ENCODE measurements around the gene ZNF555.

ZNF555 gene

DNA sequence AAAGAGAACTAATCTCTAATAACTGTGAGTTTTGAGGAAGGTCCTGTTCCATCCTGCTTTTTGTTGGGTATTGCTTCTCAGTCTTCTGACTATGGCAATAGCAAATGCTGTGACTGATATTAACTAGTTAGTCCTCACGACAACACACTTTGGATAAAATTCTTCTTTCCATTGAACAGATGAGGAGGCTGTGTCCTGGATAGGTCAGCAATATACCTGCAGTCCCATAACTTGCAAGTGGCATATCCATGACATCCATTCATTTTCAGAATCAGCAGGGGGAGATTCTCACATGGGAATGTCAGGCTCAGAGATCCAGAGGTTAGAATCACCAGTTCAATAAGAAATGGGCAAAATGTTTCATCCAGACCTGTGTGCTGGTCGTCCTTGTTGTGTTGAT is 14.3 kb upstream of the ZNF555 start:
- DNase-seq (ENCODE audit: low spot score): no peak

DNA sequence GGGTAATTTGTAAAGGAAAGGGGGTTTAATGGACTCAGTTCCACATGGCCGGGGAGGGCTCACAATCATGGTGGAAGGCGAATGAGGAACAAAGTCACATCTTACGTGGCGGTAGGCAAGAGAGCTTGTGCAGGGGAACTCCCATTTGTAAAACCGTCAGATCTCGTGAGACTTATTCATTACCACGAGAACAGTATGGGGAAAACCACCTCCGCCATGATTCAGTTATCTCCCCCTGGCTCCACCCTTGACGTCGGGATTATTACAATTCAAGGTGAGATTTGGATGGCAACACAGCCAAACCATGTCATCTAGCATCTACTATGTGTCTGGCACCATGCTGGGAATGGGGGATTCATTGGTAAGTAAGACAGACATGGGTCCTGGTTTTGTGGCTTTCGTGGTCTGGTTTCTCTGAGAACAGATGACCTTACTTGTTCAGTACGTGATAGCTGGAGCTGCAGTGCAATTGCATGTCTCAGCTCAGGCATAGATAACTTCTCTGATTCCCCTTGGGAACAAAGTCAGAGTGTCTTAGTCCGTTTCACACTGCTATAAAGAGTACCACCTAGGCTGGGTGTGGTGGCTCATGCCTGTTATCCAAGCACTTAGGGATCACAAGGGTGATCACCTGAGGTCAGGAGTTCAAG is 13.3 kb upstream of the ZNF555 start:
- DNase-seq (ENCODE audit: low spot score): no peak

DNA sequence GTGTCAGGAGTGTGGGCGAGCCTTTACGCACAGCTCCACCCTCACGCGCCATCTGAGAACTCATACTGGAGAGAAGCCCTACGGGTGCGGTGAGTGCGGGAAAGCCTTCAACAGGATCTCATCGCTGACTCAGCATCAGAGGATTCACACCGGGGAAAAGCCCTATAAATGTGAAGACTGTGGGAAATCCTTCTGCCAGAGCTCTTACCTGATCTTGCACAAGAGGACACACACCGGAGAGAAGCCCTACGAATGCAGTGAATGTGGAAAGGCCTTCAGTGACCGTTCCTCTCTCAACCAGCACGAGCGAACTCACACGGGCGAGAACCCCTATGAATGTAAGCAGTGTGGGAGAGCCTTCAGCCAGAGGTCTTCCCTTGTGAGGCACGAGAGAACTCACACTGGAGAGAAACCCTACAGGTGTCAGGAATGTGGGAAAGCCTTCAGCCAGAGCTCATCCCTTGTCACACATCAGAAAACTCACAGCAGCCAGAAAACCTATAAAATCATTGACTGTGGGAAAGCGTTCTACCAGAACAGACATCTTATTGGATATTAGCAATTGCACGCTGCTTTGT is 6.9 kb upstream of the ZNF555 start:
- DNase-seq (ENCODE audit: low spot score): no peak

DNA sequence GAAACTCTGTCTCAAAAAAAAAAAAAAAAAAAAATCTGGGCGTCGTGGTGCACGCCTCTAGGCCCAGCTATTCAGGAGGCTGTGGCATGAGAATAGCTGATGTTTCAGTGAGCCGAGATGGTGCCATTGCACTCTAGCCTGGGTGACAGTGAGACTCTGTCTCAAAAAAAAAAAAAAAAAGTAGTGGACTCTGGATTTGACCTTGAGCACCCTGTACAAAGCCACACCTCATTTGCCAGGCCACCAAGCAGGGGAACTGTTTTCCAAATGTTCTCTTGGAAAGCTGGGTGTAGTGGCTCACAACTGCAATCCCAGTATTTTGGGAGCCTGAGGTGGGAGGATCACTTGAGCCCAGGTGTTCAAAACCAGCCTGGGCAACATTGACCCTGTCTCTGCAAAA is 3.8 kb upstream of the ZNF555 start:
- DNase-seq (ENCODE audit: low spot score): no peak

DNA sequence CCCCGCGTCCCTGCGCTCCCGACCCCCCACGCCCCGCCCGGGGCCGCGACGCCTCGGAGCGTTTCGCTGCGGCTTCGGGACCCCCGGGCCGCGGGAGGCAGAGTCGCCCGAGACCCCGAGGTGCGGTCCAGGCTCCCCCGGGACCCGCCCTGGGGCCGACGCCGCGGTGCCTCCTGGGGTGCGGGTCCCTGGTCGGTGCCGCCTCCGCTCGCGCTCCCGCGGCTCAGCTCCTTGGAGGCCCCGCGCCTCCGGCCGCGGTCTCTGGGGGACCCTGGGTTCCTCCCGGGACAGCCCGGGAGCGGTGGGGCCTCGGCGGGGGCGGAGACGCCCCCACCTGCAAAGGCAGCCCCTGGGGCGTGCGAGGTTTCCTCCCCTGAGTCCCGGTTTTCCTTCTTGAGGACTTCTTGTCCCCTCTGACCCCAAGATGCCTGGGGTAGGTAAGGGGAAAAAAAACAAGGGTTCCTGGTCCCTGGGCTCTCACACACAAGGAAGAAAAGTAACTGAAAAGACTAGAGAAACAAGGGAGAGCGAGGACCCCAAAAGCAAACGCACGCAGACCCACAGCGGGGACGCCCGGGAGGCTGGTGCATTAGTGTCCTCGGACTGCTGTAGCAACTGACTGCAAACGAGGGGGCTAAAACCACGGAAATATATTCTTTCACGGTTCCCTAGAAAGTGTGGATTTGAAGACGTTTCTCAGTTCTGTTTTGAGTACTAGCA is 740 bp downstream of the ZNF555 start:
- no peak for DNase-seq (ENCODE audit: low spot score)

DNA sequence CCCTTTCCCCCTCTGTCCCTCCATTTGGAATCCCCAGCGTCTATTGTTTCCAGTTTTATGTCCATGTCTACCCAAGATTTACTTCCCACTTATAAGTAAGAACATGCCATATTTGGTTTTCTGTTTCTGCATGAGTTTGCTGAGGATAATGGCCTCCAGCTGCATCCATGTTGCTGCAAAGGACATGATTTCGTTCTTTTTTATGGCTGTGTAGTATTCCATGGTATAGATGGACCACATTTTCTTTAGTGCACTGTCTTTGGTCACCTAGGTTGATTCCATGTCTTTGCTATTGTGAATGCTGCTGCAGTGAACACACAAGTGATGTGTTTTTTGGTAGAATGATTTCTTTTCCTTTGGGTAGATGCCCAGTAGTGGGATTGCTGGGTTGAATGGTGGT is 3.8 kb downstream of the ZNF555 start:
- DNase-seq (ENCODE audit: low spot score): no peak

DNA sequence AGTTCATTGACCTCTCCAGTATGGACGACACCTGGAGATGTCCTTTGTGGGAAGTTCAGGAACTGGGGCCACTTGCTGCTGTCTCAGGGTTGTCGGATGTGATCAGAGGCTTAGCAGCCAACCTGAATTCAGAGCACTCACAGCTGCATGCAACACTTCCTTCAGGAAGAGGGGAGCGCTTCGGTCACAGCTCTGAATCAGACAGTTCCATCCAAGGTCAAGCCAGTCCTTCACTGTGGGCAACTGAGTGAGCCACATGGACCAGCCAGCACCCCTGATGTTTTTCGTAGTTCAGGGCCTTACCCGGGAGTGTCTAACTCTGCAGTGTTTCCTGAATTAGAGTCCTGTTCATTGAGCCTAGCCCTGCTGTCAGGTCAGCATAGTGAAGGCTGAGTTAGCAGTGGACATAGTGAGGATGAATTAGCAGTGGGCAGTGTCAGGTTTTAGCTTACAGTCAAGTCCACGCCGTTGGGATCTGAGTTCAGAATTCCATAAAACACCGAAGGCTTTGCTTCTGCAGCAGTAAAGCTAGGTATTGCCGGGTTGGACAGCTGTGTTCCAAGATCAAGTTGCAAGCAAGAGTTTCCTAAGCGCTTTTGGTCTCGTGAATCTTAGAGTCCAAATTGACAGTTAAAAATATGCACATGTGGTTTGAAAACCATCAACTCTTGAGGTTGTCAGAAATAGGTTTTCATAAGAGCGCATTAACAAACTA is 5.1 kb downstream of the ZNF555 start:
- DNase-seq (ENCODE audit: low spot score): no peak

DNA sequence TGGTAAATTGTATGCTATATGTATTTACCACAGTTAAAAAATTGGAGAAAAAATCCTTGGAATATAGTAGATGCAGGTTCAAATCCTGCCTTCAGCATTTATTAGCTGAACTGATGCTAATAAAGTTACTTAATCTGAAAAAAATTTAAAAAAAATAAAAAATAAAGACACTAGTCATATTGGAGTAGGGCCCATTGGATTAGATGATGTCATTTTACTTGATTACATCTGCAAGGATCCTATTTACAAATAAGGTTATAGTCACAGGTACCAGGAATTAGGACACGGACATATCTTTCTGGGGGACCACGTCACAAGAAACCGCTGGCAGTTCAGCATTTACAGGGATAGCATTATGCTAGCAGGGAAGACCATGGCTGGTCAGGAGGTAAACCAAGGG is 6.2 kb downstream of the ZNF555 start:
- DNase-seq (ENCODE audit: low spot score): no peak

DNA sequence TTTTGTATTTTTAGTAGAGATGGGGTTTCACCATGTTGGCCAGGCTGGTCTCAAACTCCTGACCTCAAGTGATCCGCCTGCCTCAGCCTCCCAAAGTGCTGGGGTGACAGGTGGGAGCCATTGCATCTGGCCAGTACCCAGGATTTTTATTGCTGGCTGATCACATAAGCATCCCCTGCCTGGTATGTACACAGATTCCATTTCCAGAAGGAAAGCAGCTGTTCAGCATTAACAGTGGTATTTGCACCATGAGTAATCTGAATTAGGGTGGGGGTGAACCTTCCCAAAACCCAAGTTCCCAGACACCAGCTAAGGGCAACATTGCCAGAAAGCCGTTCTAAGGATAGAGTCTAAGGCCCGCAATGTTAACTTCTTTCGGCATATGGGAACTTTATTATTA is 7.3 kb downstream of the ZNF555 start:
- DNase-seq (ENCODE audit: low spot score): no peak

DNA sequence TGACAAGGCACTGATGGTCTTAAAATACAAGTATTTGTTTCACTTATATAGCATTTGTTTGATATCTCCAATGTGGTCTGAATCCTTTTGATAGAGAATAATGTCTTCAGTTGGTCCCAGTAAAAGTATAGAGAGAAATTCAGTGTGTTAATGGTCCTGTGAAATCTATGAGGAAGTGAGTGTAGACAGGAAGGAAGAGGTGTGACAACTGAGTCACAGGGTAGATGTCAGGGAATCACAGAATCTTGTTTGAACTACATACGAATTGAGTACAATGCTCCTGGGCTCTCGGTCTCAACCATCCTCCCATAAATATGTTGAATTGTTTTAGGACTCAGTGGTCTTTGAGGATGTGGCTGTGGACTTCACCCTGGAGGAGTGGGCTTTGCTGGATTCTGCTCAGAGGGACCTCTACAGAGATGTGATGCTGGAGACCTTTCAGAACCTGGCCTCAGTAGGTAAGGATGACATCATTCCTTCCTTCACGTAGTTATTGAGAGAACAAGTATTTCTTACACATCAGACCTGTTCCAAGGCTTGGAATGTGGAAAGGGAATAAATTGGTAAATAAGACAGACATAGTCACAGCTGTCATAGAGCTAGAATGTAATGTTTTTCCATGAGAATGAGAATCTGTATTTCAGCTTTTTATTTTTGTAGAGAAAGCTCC is 9.1 kb downstream of the ZNF555 start:
- DNase-seq (ENCODE audit: low spot score): no peak

DNA sequence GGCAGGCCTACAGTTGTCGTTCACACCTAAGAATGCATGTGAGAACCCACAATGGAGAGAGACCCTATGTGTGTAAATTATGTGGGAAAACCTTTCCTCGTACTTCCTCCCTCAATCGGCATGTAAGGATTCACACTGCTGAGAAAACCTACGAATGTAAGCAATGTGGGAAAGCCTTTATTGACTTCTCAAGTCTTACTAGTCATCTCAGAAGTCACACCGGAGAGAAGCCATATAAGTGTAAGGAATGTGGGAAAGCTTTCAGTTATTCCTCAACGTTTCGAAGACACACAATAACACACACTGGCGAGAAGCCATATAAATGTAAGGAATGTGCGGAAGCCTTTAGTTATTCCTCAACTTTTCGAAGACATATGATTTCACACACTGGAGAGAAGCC is 11.3 kb downstream of the ZNF555 start:
- DNase-seq (ENCODE audit: low spot score): no peak

DNA sequence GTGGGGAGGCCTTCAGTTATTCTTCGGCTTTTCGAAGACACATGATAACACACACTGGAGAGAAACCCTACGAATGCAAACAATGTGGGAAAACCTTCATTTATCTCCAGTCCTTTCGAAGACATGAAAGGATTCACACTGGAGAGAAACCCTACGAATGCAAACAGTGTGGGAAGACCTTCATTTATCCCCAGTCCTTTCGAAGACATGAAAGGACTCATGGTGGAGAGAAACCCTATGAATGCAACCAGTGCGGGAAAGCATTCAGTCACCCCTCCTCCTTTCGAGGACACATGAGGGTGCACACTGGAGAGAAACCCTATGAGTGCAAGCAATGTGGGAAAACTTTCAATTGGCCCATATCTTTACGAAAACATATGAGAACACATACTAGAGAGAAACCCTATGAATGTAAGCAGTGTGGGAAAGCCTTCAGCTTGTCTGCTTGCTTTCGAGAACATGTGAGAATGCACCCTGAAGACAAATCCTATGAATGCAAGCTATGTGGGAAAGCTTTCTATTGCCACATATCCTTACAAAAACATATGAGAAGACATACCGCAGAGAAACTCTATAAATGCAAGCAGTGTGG is 11.8 kb downstream of the ZNF555 start:
- no peak for DNase-seq (ENCODE audit: low spot score)

DNA sequence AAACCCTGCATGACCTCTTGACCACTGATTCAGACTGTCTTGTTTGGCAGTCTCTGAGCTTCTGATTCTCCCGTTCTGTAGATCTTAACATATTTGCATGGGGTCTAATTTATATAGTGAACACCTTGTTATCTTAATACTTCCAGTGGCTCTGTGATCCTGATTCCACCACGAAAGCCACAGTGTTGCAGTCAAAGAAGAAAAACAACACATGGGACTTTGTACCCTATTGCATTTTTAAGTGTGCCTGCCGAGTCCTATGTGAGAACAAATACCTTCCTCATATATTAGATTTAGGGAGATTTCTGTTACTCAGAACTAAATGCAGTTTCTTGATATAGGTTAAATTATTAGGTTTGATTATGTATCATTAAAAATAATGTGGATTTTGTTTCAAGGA is 13.6 kb downstream of the ZNF555 start:
- no peak for DNase-seq (ENCODE audit: low spot score)

DNA sequence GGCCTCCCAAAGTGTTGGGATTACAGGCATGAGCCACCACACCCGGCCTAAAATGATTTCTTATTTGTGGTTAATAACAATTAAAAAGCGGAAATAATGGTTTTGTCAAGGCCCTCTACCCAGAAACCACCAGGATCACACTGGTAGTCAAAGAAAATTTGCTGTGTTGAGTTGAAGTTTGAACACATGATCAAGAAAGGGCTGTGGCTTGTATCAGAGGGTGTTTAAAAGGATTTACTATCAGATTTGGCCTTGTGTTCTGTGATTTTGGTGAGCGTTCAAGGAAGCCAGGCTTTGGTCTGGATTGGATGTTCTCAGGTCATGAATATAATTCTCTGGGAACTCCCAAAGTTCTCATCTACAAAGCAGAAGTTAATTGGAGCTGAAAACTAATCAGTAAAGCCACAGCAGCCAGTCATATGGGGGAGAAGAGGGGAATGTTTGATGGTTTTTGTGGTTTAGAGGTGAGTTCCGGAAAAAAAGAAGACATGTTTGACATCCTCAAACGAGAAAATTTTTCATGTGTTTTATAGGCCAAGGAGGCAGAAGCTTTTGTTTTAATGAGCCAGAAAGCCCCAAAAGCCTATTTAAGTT is 15.3 kb downstream of the ZNF555 start:
- DNase-seq (ENCODE audit: low spot score): no peak

DNA sequence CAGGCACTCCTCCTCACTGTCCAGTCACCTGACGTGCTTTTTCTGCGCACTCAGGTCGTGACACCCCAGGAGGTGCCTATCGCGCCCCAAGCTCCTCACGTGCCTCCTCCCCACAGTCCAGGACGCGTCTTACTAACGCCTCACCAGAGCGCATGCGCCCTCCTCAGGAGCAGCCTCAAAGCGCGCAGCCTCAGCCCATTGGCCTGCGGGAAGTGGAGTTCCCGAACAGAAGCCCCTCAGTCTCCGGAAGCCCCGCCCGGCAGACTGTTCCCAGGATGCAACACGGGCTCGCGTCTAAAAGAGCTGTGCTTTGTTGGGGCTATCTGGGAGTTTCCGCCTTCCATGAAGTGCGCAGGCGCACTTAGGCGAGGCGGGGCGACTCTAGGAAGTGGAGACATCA is 17.6 kb downstream of the ZNF555 start:
- no peak for DNase-seq (ENCODE audit: low spot score)

DNA sequence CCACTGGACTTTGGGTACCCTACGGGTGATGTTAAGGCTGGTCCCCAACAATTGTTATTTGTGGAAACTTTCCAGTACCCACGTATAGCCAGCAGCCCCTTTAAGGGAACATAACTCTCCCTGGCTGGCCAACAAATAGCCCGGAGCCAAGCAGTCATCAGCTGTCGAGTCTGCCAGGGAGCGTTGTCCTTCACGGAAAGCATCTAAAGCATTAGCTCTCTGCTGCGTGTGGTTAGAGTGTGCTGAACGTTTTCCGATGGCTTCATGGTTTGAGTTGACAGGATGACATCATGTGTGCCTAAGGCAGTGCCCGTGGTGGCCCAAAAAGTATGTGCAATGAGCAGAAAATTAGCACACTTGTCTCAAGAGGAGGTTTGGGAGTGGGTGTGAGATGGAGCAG is 22.5 kb downstream of the ZNF555 start:
- no peak for DNase-seq (ENCODE audit: low spot score)

DNA sequence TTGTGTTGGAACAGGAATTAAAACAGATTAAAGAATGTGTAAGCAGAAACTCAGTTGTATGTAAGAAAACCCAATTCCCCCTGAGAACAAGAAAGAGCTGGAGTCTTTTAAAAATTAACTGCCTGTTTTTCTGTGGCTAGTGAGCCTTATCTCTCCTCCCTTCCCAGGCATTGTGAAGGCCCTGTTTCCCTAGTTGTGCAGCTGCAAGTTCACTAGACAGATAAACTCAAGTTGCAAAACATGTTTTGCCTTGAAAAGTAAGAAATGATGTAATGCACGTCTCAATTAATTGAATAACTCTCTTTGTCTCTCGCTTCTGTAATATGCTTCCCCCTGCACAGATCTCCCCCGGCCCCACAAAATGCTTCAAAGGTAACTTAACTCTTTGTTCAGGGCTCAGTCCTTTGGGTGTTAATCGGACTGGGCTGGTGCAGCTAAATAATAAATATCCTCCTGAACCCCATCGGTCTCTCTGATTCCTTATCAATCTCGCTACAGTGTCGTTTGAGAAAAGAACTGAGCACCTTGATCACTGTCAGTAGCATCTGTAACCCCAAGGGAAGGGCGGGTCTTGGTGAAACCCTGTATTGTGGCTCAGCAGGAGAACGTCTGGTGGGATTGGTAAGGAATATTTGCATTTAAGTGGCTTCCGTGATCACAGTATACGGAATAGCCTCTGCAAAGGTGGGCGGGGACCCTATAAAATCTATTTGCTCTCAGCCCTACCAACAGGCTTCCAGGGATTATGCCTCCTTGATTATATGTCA is 24.2 kb downstream of the ZNF555 start:
- DNase-seq (ENCODE audit: low spot score): no peak

DNA sequence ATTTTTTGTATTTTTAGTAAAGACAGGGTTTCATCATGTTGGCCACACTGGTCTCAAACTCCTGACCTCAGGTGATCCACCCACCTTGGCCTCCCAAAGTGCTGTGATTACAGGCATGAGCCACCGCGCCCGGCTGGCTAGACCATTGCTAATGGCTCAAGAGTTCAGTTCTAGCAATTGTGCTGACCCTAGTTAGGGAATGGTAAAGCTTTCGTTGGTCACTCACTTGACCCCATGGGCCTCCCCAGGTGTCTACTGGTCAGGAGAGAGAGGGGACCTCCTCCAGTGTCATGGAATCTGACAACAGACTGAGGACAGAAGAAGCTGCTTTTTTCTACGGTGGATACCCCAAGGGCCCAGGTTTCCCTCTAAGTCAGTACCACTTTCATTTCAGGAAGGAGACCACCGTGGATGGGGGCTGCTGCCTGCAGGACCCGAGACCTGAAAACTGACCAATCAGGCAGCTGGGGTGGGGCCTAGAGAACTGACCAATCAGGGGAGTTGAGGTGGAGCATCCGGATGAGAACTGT is 25.3 kb downstream of the ZNF555 start:
- DNase-seq (ENCODE audit: low spot score): no peak

DNA sequence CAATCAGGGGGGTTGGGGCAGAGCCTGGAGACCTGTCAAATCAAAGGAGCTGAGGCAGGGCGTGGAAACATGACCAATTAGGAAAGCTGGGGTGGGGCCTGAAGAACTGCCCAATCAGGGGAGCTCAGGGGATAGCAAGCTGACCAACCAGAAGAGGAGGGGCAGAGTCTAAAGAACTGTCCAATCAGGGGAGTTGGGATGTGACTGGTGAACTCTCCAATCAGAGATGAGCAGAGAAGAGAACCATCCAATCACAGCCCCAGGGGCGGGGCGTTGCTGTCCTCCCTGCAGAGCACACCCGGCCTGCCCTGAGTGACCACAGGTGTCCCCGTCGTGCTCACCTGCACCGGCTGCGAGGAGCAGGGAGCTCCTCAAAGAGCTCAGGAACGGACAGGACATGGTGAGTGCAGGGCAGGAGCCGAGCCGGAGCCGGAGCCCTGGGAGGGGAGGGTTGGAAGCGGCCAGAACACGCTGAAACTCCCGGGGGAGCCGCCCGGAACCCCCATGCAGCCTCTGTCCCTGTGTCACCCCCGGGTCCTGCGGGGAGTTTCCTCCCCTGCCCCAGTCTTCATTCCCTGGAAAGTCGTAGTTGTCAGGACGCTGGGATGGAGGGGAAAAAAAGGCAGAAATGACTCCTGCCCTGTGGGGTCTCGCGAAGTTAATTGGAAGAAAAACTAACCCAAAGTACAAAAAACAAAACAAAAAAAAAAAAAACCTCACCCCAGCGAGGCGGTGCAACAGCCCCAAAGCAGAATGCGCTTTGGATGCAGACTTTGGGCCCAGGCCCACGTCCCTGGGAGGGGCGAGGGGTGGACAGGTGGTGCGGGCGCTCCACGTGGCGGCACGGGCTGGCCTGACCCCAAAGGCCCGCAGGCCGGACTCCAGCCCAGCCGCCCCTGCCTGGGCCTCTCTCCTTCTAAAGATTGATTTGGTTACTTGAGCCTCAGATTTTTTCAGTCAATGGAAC is 26.0 kb downstream of the ZNF555 start, which contains the start of gene ZNF556:
TSS of gene ZNF556 (plus strand) at position 311 of the 967 bp plus-strand sequence. CDS start at position 398, 87 bp downstream.
- DNase-seq (ENCODE audit: low spot score): peak; percentile 73

All from SW480 (cell line).